H1 (cell line): ENCODE results near the gene OTOGL. TPM values are rescaled to one million over a fixed set of nuclear protein-coding genes. Genes with fewer than 3 reads are reported as not detected.

ENCODE experiments used
- SP2 ChIP-seq: IDR thresholded peaks from 2 replicates; pipeline ENCODE4 v1.6.1; 2012; ENCODE audit warnings: mild to moderate bottlenecking, low read length, inconsistent platforms
- polyA plus RNA-seq, 7 experiments: library from polyadenylated mRNA; depleted of rRNA in 3 of 7; stranded (reverse) in 5 of 7; unstranded in 2 of 7; fragments of >200 nt in 5 of 7; fragments of 200-250 nt in 2 of 7; gene quantifications; 1 replicate in 5 of 7; 2 replicates in 1 of 7; 4 replicates in 1 of 7; pipeline versions ENCODE4 v1.2.1 to v1.2.3, GENCODE V29; 2011 to 2013; ENCODE audit warnings: missing spikeins in 2 of 7, mixed read lengths in 2 of 7
- total RNA-seq: library from RNA; stranded (reverse); fragmentation: NEBNext Ultra II Directional; extraction: Animal tissue kit (Norgen Biotek cat#: 25700); gene quantifications from 2 replicates; pipeline ENCODE4 v1.2.1, GENCODE V29; 2021
- TF ChIP-seq, protein P1 (sequence below), 3 experiments: IDR thresholded peaks; 1 replicate in 2 of 3; 2 replicates in 1 of 3; pipeline versions ENCODE4 v1.5.1 to v1.6.1; 2011; ENCODE audit warnings: low read length in 3 of 3, mild to moderate bottlenecking in 3 of 3, inconsistent platforms in 2 of 3, low read depth in 1 of 3, moderate library complexity in 1 of 3; ENCODE audit not compliant: insufficient read depth in 1 of 3; ENCODE audit errors: control extremely low read depth in 1 of 3
- TF ChIP-seq, protein P2 (sequence below): IDR thresholded peaks from 2 replicates; pipeline ENCODE4 v1.6.1; 2012; ENCODE audit warnings: inconsistent platforms

OTOGL gene
- total and polyA plus RNA-seq, 2 of the 8 experiments (the other 6 are each of a cell fraction or from before 2014, with no cell fraction given) = 0.12 to 0.17 TPM

DNA sequence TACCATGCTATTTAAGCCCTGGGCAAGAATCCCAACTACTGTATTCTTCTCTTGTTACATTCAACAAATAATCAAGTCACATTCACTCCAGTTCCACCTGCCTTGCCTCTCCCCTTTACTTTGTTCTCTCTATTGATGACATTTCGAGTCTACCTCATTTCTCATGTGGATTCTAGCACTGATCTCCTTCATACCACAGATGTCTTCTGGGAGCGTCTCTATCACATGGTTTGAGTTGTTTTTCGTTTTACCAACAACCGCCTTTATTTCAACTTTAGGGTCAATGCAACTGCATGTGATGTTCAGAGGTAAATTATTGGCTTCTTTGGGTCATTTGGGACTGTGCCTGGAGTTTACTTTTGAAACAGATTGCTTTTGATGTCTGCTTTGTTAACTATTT, 40.7 kb downstream of the OTOGL start (continued):
- TF ChIP-seq, protein P1, sequence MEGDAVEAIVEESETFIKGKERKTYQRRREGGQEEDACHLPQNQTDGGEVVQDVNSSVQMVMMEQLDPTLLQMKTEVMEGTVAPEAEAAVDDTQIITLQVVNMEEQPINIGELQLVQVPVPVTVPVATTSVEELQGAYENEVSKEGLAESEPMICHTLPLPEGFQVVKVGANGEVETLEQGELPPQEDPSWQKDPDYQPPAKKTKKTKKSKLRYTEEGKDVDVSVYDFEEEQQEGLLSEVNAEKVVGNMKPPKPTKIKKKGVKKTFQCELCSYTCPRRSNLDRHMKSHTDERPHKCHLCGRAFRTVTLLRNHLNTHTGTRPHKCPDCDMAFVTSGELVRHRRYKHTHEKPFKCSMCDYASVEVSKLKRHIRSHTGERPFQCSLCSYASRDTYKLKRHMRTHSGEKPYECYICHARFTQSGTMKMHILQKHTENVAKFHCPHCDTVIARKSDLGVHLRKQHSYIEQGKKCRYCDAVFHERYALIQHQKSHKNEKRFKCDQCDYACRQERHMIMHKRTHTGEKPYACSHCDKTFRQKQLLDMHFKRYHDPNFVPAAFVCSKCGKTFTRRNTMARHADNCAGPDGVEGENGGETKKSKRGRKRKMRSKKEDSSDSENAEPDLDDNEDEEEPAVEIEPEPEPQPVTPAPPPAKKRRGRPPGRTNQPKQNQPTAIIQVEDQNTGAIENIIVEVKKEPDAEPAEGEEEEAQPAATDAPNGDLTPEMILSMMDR (IDR thresholded peaks at IDR 0.05; ENCODE audit: control extremely low read depth in 1 of 3, insufficient read depth in 1 of 3, low read depth in 1 of 3, low read length in 3 of 3) = no peak
- no peak for TF ChIP-seq SP2
- TF ChIP-seq, protein P2, sequence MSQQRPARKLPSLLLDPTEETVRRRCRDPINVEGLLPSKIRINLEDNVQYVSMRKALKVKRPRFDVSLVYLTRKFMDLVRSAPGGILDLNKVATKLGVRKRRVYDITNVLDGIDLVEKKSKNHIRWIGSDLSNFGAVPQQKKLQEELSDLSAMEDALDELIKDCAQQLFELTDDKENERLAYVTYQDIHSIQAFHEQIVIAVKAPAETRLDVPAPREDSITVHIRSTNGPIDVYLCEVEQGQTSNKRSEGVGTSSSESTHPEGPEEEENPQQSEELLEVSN = no peak
- TF ChIP-seq, all 59 proteins: peak for 0
